Measurements from ENCODE around the gene SMCO3. TPM values are rescaled to one million over a fixed set of nuclear protein-coding genes. Genes with fewer than 3 reads are reported as not detected.

SMCO3 gene
- total RNA-seq, 1 experiment from 2014 or later, result not detected

DNA sequence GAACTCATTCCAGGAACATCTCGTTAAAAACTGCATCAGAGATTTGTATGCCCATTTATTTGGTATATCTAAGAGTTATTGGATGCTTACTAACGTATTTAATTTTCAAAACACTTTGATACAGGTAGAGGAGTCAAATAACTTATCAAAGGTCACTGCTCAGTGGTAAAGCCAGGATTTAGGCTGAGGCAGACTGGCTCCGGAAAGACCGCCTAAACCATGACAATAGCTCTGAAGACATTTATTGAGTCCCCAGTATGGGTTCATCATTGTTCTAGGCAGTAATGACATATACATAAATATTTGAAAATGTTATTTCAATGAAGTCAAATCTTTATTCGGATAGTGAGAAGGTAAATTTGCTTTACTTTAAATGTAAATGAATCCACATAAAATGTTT is 41.0 kb downstream of the SMCO3 start:
- intact Hi-C loops (cut with micrococcal nuclease), result loop anchor here (5.0 kb wide), 1 partner anchor 141 kb away; no protein-coding TSS in a partner anchor
- no peak overlapping the region for H3K27ac ChIP-seq (ENCODE audit: low read depth, low read length)
- no peaks in the 10 kb centered on the region for H3K27me3 ChIP-seq (ENCODE audit: insufficient read depth, low read length)
- no peaks in the 10 kb centered on the region for H3K79me2 ChIP-seq (ENCODE audit: insufficient read depth, low read length)
- H3K4me2 ChIP-seq (ENCODE audit: low read length), result no peak overlapping the region
- H4K20me1 ChIP-seq (ENCODE audit: insufficient read depth), result no peaks in the 10 kb centered on the region
- no peak overlapping the region for H3K4me3 ChIP-seq (replicated peaks in 1 of 2; ENCODE audit: low read depth in 1 of 2, low read length in 2 of 2)
- no peaks in the 10 kb centered on the region for H3K36me3 ChIP-seq (ENCODE audit: control insufficient read depth in 1 of 2, insufficient read depth in 2 of 2, low read length in 2 of 2)
- peaks cover 21 to 45% of the 10 kb centered on the region in 2 experiments for H3K4me1 ChIP-seq (ENCODE audit: control insufficient read depth in 1 of 2, insufficient read depth in 2 of 2, low read length in 2 of 2)
- no peak overlapping the region for H2AFZ ChIP-seq (ENCODE audit: low read depth, low read length, poor library complexity, severe bottlenecking)
- ATAC-seq (no peak), DNase-seq (ENCODE audit: low read depth, low spot score) (no peak)
- no peaks in the 10 kb centered on the region for H3K9me3 ChIP-seq (ENCODE audit: control insufficient read depth in 1 of 2, insufficient read depth in 1 of 2, low read depth in 1 of 2, low read length in 2 of 2)
- ChIA-PET POLR2A (interaction anchor here (2.9 kb wide), 1 partner anchor 30 kb away, joined by 13 read pairs; the partner anchor contains the start of genes C12orf60 and WBP11), RAD21 (ENCODE audit: low non-redundant PET in 1 of 2, low total read pairs in 2 of 2, uncharacterized antibody in 2 of 2, unreplicated experiment in 2 of 2) (no interaction called here), CTCF (interaction anchor here (0.6 kb wide), 1 partner anchor 815 kb away, joined by 3 read pairs; no protein-coding TSS in a partner anchor)
- TF ChIP-seq CEBPB (IDR thresholded peaks at IDR 0.05; ENCODE audit: low read depth) (no peak), MAX (IDR thresholded peaks at IDR 0.05) (no peak), EZH2phosphoT487 (IDR thresholded peaks at IDR 0.05; ENCODE audit: borderline replicate concordance) (no peak), ZBTB33 (IDR thresholded peaks at IDR 0.05; ENCODE audit: extremely low read depth, insufficient replicate concordance, low read length) (no peak)
- TF ChIP-seq, protein P1, sequence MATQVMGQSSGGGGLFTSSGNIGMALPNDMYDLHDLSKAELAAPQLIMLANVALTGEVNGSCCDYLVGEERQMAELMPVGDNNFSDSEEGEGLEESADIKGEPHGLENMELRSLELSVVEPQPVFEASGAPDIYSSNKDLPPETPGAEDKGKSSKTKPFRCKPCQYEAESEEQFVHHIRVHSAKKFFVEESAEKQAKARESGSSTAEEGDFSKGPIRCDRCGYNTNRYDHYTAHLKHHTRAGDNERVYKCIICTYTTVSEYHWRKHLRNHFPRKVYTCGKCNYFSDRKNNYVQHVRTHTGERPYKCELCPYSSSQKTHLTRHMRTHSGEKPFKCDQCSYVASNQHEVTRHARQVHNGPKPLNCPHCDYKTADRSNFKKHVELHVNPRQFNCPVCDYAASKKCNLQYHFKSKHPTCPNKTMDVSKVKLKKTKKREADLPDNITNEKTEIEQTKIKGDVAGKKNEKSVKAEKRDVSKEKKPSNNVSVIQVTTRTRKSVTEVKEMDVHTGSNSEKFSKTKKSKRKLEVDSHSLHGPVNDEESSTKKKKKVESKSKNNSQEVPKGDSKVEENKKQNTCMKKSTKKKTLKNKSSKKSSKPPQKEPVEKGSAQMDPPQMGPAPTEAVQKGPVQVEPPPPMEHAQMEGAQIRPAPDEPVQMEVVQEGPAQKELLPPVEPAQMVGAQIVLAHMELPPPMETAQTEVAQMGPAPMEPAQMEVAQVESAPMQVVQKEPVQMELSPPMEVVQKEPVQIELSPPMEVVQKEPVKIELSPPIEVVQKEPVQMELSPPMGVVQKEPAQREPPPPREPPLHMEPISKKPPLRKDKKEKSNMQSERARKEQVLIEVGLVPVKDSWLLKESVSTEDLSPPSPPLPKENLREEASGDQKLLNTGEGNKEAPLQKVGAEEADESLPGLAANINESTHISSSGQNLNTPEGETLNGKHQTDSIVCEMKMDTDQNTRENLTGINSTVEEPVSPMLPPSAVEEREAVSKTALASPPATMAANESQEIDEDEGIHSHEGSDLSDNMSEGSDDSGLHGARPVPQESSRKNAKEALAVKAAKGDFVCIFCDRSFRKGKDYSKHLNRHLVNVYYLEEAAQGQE (IDR thresholded peaks at IDR 0.05; ENCODE audit: low read depth), result no peak
- BruUV-seq (replicated peaks), result no TSS peak
- no peaks in the 10 kb centered on the region for H3K9me2 ChIP-seq (ENCODE audit: insufficient read depth)
- H3K9ac ChIP-seq (ENCODE audit: low read length), result no peak overlapping the region
